Right lobe of liver (tissue), 4 donors: Measurements from ENCODE around the gene HDAC7.

Source experiments
- POLR2A ChIP-seq: fragments of 450-650 bp; IDR thresholded peaks from one replicate; pipeline ENCODE4 v1.6.1; 2017; ENCODE audit warnings: antibody characterized with exemption, mild to moderate bottlenecking
- TF ChIP-seq, protein P1 (sequence below), 4 donors: fragments of 200-600 bp in 3 of 4; fragments of 450-650 bp in 1 of 4; IDR thresholded peaks; one replicate each; pipeline versions ENCODE4 v1.5.1 to v1.8.0; 2016 to 2022; ENCODE audit warnings: antibody characterized with exemption in 4 of 4, mild to moderate bottlenecking in 2 of 4
- donor health status: DM: no; HTN: no; CAD: no.
- donor health status: DM: no; HTN: no; CAD: no.
- donor health status: DM: no; HTN: yes; CAD: no.

DNA sequence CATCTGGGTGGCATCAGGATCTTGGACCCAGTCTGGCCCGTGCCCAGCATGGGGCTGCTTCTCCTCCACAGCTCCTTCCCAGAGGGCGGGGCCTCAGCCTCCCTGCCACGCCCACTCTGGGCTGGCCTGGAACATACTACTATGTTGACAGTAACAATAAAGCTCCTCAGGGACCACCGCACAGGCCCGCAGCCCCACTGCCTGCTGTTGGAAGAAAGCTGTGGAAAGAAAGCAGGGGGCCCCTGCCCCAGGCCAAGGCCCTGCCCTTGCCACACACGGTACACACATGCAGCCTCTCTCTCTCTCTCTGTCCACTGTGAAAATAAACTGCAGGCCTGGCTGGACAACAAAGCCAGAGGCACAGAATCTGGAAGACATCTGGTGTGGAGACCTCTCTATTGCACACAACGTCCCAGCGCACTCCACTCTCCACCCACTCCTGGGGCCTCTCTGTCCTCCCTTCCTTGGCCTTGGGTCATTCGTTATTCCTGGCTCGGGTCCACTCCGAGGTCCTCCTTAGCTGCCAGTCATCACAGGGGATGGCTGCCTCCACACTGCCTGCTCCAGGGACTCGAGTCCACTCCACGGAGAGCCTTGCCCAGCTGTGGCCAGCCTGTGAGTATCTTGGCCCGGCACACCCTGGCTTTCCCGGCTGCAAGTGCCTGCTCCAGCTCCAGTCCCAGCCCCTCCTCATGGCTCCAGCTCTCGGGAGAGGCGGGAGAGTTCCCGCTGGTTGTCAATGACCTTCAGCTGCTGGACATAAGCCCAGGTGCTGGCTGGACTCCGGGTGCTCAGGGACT is 82.6 kb downstream of the HDAC7 start:
- TF ChIP-seq, protein P1, sequence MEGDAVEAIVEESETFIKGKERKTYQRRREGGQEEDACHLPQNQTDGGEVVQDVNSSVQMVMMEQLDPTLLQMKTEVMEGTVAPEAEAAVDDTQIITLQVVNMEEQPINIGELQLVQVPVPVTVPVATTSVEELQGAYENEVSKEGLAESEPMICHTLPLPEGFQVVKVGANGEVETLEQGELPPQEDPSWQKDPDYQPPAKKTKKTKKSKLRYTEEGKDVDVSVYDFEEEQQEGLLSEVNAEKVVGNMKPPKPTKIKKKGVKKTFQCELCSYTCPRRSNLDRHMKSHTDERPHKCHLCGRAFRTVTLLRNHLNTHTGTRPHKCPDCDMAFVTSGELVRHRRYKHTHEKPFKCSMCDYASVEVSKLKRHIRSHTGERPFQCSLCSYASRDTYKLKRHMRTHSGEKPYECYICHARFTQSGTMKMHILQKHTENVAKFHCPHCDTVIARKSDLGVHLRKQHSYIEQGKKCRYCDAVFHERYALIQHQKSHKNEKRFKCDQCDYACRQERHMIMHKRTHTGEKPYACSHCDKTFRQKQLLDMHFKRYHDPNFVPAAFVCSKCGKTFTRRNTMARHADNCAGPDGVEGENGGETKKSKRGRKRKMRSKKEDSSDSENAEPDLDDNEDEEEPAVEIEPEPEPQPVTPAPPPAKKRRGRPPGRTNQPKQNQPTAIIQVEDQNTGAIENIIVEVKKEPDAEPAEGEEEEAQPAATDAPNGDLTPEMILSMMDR (IDR thresholded peaks at IDR 0.05), result no peak
- no peak for TF ChIP-seq POLR2A
